B cell (primary cell): ENCODE results near the gene TNFAIP2. TPM values are rescaled to one million over a fixed set of nuclear protein-coding genes. Genes with fewer than 3 reads are reported as not detected.

Experiments
- ATAC-seq: fragments of 200-7000 bp; cut with Tn5 transposase; one replicate; pipeline ENCODE4 v1.10.0; 2021; ENCODE audit warnings: low read depth, mild to moderate bottlenecking, moderate number of reproducible peaks, moderate library complexity
- CTCF ChIA-PET: fragments of 350-600 bp; sonication (Branson Sonifier 250); formaldehyde crosslinking; loops from one replicate; lab custom pipeline; 2021; ENCODE audit warnings: antibody characterized with exemption, inconsistent platforms; lab: Charles Lee
- POLR2A ChIA-PET: fragments of 350-600 bp; sonication (Branson Sonifier 250); formaldehyde crosslinking; loops from one replicate; lab custom pipeline; 2021; ENCODE audit warnings: antibody characterized with exemption; lab: Charles Lee
- DNase-seq: peaks from one replicate; pipeline ENCODE4 v3.0.0; 2013
- H2AFZ ChIP-seq: 2 replicates; pipeline ENCODE4 v1.6.1; 2012; ENCODE audit warnings: mild to moderate bottlenecking, low read depth, low read length; ENCODE audit not compliant: insufficient read depth, poor library complexity, severe bottlenecking
- H3K27ac ChIP-seq, 2 donors: 1 replicate in 1 of 2; 2 replicates in 1 of 2; pipeline ENCODE4 v1.5.1; 2012 to 2013; ENCODE audit warnings: low read length in 2 of 2, mild to moderate bottlenecking in 2 of 2, moderate library complexity in 1 of 2
- H3K27me3 ChIP-seq, 4 experiments: fragments of 200-600 bp in 1 of 4; sonication (generic) in 1 of 4; replicated peaks in 1 of 4; 1 replicate in 2 of 4; 2 replicates in 2 of 4; pipeline versions ENCODE4 v1.6.1 to v1.7.0; 2013 to 2016; ENCODE audit warnings: low read length in 3 of 4, mild to moderate bottlenecking in 2 of 4, mixed read lengths in 1 of 4, moderate library complexity in 1 of 4; ENCODE audit not compliant: insufficient read depth in 4 of 4, control insufficient read depth in 3 of 4; ENCODE audit errors: control extremely low read depth in 1 of 4
- H3K36me3 ChIP-seq, 2 experiments: replicated peaks in 1 of 2; 1 replicate in 1 of 2; 2 replicates in 1 of 2; pipeline versions ENCODE4 v1.6.1 to v1.7.1; 2013; ENCODE audit warnings: low read length in 1 of 2; ENCODE audit not compliant: insufficient read depth in 2 of 2, control insufficient read depth in 1 of 2; ENCODE audit errors: control extremely low read depth in 1 of 2, extremely low read depth in 1 of 2
- H3K4me1 ChIP-seq, 2 donors: fragments of 200-600 bp in 1 of 2; sonication (generic) in 1 of 2; 1 replicate in 1 of 2; 2 replicates in 1 of 2; pipeline versions ENCODE4 v1.5.1 to v1.6.1; 2013 to 2017; ENCODE audit warnings: low read length in 2 of 2; ENCODE audit not compliant: control insufficient read depth in 2 of 2, insufficient read depth in 2 of 2
- H3K4me2 ChIP-seq: replicated peaks from 2 replicates; pipeline ENCODE3; 2012; ENCODE audit warnings: mild to moderate bottlenecking, low read depth, low read length; ENCODE audit not compliant: poor library complexity, severe bottlenecking
- H3K4me3 ChIP-seq, 5 experiments: fragments of 200-600 bp in 1 of 5; sonication (generic) in 1 of 5; 1 replicate in 3 of 5; 2 replicates in 2 of 5; pipeline versions ENCODE4 v1.5.1 to v1.7.0; 2011 to 2016; ENCODE audit warnings: low read length in 4 of 5, mild to moderate bottlenecking in 4 of 5, low read depth in 2 of 5, control low read depth in 1 of 5, moderate library complexity in 1 of 5; ENCODE audit not compliant: insufficient read depth in 1 of 5; ENCODE audit errors: control extremely low read depth in 1 of 5, extremely low read depth in 1 of 5
- H3K79me2 ChIP-seq: fragments of 200-600 bp; sonication (generic); one replicate; pipeline ENCODE4 v1.6.0; 2016; ENCODE audit warnings: low read length; ENCODE audit not compliant: control insufficient read depth, insufficient read depth
- H3K9ac ChIP-seq: fragments of 200-600 bp; sonication (generic); 2 replicates; pipeline ENCODE4 v1.6.1; 2017; ENCODE audit warnings: mild to moderate bottlenecking, low read length, moderate library complexity
- H3K9me3 ChIP-seq, 3 donors: one replicate each; pipeline versions ENCODE4 v1.6.1 to v1.7.1; 2013; ENCODE audit warnings: low read length in 2 of 3; ENCODE audit not compliant: control insufficient read depth in 2 of 3, insufficient read depth in 1 of 3; ENCODE audit errors: control extremely low read depth in 1 of 3
- H4K20me1 ChIP-seq: 2 replicates; pipeline ENCODE4 v1.6.0; 2012; ENCODE audit warnings: mild to moderate bottlenecking, low read length; ENCODE audit not compliant: insufficient read depth, control insufficient read depth, poor library complexity, severe bottlenecking
- H3K27ac Mint-ChIP-seq: one replicate; pipeline ENCODE4 v1.8.0; 2021; ENCODE audit warnings: mixed read lengths
- H3K27me3 Mint-ChIP-seq: one replicate; pipeline ENCODE4 v1.8.0; 2021; ENCODE audit warnings: mixed read lengths
- H3K4me1 Mint-ChIP-seq: one replicate; pipeline ENCODE4 v1.8.0; 2021; ENCODE audit warnings: mixed read lengths
- H3K4me3 Mint-ChIP-seq: one replicate; pipeline ENCODE4 v1.8.0; 2021; ENCODE audit warnings: mixed read lengths
- H3K9me3 Mint-ChIP-seq: one replicate; pipeline ENCODE4 v1.8.0; 2022; ENCODE audit warnings: mixed read lengths; ENCODE audit not compliant: insufficient read depth
- EZH2 ChIP-seq: IDR thresholded peaks from 2 replicates; pipeline ENCODE4 v1.6.1; 2012; ENCODE audit warnings: borderline replicate concordance, low read depth, mild to moderate bottlenecking, moderate library complexity, low read length; ENCODE audit not compliant: insufficient read depth, poor library complexity, severe bottlenecking
- WGBS: methylation state at CpG from one replicate; pipeline ENCODE4 v1.1.5; 2013; ENCODE audit warnings: missing lambda C conversion rate; ENCODE audit not compliant: insufficient coverage; 5-methylcytosine and 5-hydroxymethylcytosine counted together
- intact Hi-C: fragments of 100-400 bp; cut with micrococcal nuclease; formaldehyde crosslinking; loops from one replicate; pipeline ENCODE4 v1.10.0; 2022
- polyA plus RNA-seq: library from polyadenylated mRNA; depleted of rRNA; stranded (reverse); fragments of >200 nt; gene quantifications from 2 replicates; pipeline ENCODE4 v1.2.3, GENCODE V29; 2012
- total RNA-seq, 2 donors: library from RNA; stranded (reverse); fragments of 120-200 nt in 1 of 2; gene quantifications; 1 replicate in 1 of 2; 2 replicates in 1 of 2; pipeline versions ENCODE4 v1.2.3 to v1.2.4, GENCODE V29; 2013 to 2022
- TF ChIP-seq, protein P1 (sequence below): fragments of 200-600 bp; IDR thresholded peaks from one replicate; pipeline ENCODE4 v1.8.0; 2022; ENCODE audit warnings: antibody characterized with exemption, mild to moderate bottlenecking

TNFAIP2 gene
- total and polyA plus RNA-seq, 2 donors (not counting 1 experiment from before 2014, with no cell fraction given), result 1.5 to 9.0 TPM

- intact Hi-C loops, result no loop called here
- Histone ChIP-seq H3K9me3 (peaks cover 0 to 17% (median 0%) of the 10 kb centered on the region in 3 donors), H3K4me3 (no peak overlapping the region), H3K9ac (no peak overlapping the region), H3K27me3 (peaks cover 0 to 36% (median 17%) of the 10 kb centered on the region in 4 experiments), H3K36me3 (no peaks in the 10 kb centered on the region), H2AFZ (no peak overlapping the region), H3K4me2 (no peak overlapping the region), H4K20me1 (no peaks in the 10 kb centered on the region), H3K27ac (peak overlapping the region in 1 of 2 donors; percentile 12), H3K4me1 (peaks cover 23% of the 10 kb centered on the region in 2 donors), H3K79me2 (no peaks in the 10 kb centered on the region)
- H3K4me1 Mint-ChIP-seq, result peaks cover 15% of the 10 kb centered on the region
- no peak for ATAC-seq
- no peaks in the 10 kb centered on the region for H3K9me3 Mint-ChIP-seq
- peak overlapping the region; percentile 47 for H3K4me3 Mint-ChIP-seq
- ChIA-PET CTCF (interaction anchor here (0.5 kb wide), 1 partner anchor 21 kb away, joined by 3 read pairs; no protein-coding TSS in a partner anchor), POLR2A (no interaction called here)
- no peak for DNase-seq
- no peak for TF ChIP-seq EZH2
- TF ChIP-seq, protein P1, sequence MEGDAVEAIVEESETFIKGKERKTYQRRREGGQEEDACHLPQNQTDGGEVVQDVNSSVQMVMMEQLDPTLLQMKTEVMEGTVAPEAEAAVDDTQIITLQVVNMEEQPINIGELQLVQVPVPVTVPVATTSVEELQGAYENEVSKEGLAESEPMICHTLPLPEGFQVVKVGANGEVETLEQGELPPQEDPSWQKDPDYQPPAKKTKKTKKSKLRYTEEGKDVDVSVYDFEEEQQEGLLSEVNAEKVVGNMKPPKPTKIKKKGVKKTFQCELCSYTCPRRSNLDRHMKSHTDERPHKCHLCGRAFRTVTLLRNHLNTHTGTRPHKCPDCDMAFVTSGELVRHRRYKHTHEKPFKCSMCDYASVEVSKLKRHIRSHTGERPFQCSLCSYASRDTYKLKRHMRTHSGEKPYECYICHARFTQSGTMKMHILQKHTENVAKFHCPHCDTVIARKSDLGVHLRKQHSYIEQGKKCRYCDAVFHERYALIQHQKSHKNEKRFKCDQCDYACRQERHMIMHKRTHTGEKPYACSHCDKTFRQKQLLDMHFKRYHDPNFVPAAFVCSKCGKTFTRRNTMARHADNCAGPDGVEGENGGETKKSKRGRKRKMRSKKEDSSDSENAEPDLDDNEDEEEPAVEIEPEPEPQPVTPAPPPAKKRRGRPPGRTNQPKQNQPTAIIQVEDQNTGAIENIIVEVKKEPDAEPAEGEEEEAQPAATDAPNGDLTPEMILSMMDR, result no peak
- H3K27me3 Mint-ChIP-seq, result peaks cover 13% of the 10 kb centered on the region
- no peak overlapping the region for H3K27ac Mint-ChIP-seq
- 61% methylated on average over 16 of the region's 18 CpGs for WGBS
Measured at GRCh38 chr14:103121121-103121845, 2.0 kb upstream of the TNFAIP2 start.
